NB4 (cell line): ENCODE results near the gene AKAIN1.
A peak's percentile ranks its signal among the peaks of the same experiment; 100 is the strongest.

Experiments
- DNase-seq: peaks from one replicate; pipeline ENCODE4 v3.0.0; 2010; ENCODE audit warnings: low read depth
- H3K4me3 ChIP-seq: one replicate; pipeline ENCODE4 v1.5.1; 2011; ENCODE audit warnings: mild to moderate bottlenecking, low read depth, low read length, moderate library complexity
- CTCF ChIP-seq: IDR thresholded peaks from one replicate; pipeline ENCODE4 v1.5.1; 2012; ENCODE audit warnings: low read depth, low read length
- MAX ChIP-seq: IDR thresholded peaks from 2 replicates; pipeline ENCODE4 v1.6.1; 2011; ENCODE audit warnings: low read depth, low read length
- MYC ChIP-seq: IDR thresholded peaks from 2 replicates; pipeline ENCODE4 v1.6.1; 2011; ENCODE audit warnings: low read depth, low read length
- POLR2A ChIP-seq: IDR thresholded peaks from 2 replicates; pipeline ENCODE4 v1.6.1; 2011; ENCODE audit warnings: mild to moderate bottlenecking; ENCODE audit not compliant: insufficient read length; ENCODE audit errors: extremely low read depth

Gene AKAIN1

GRCh38 chr18:5237083-5237722 lies 40.1 kb upstream of the AKAIN1 start:
- no peak for TF ChIP-seq POLR2A
- no peak for TF ChIP-seq CTCF
- no peak for TF ChIP-seq MYC
- no peak for TF ChIP-seq MAX
- DNase-seq = peak; percentile 0
- H3K4me3 ChIP-seq = peak overlapping the region; percentile 49

GRCh38 chr18:5214583-5215351 lies 17.7 kb upstream of the AKAIN1 start:
- no peak for DNase-seq
- H3K4me3 ChIP-seq = no peak overlapping the region
- TF ChIP-seq MAX = no peak
- TF ChIP-seq CTCF = no peak
- no peak for TF ChIP-seq POLR2A
- TF ChIP-seq MYC = no peak

GRCh38 chr18:5207471-5208150 lies 10.6 kb upstream of the AKAIN1 start:
- TF ChIP-seq MAX (no peak), POLR2A (no peak), MYC (no peak), CTCF (no peak)
- DNase-seq = no peak
- no peak overlapping the region for H3K4me3 ChIP-seq

- DNase-seq = no peak
- TF ChIP-seq MAX = no peak
- TF ChIP-seq CTCF = no peak
- no peak for TF ChIP-seq POLR2A
- no peak for TF ChIP-seq MYC
- no peak overlapping the region for H3K4me3 ChIP-seq
Measured at GRCh38 chr18:5198311-5198710, 1.3 kb upstream of the AKAIN1 start.

- DNase-seq = no peak
- TF ChIP-seq POLR2A = no peak
- no peak for TF ChIP-seq MYC
- no peak for TF ChIP-seq CTCF
- no peak for TF ChIP-seq MAX
- H3K4me3 ChIP-seq = no peak overlapping the region
Measured at GRCh38 chr18:5197461-5197860, 404 bp upstream of the AKAIN1 start.
